ENCODE measurements around the gene SLC31A1. TPM values are rescaled to one million over a fixed set of nuclear protein-coding genes. Genes with fewer than 3 reads are reported as not detected.

Gene SLC31A1
- total and polyA plus RNA-seq, 3 donors from 2014 or later = 12.3 to 21.9 (median 15.3) TPM

GRCh38 chr9:113266174-113266573 is 44.8 kb downstream of the SLC31A1 start:
- no peak overlapping the region for H3K4me3 ChIP-seq
- DNase-seq = no peak
- H3K27ac ChIP-seq = no peak overlapping the region
- no peaks in the 10 kb centered on the region for H3K4me1 ChIP-seq
- H3K9me3 ChIP-seq = no peaks in the 10 kb centered on the region
- no peaks in the 10 kb centered on the region for H3K27me3 ChIP-seq
- TF ChIP-seq CTCF (IDR thresholded peaks at IDR 0.05) (no peak), POLR2A (IDR thresholded peaks at IDR 0.05) (no peak)
- no peaks in the 10 kb centered on the region for H3K36me3 ChIP-seq (ENCODE audit: low read depth, missing control alignments)
- intact Hi-C loops (cut with DNase I; ENCODE audit: low total_unique reads) = loop anchor here (5.0 kb wide), 1 partner anchor 44 kb away; the partner anchor contains the start of genes FKBP15 and SLC31A1
- 84 to 91% methylated on average over 3 of the region's 3 CpGs for WGBS, 2 donors

- intact Hi-C loops (cut with DNase I; ENCODE audit: low total_unique reads) = loop anchor here (5.0 kb wide), 1 partner anchor 46 kb away; the partner anchor contains the start of genes FKBP15 and SLC31A1
- no peaks in the 10 kb centered on the region for H3K27me3 ChIP-seq
- no peak overlapping the region for H3K4me3 ChIP-seq
- H3K9me3 ChIP-seq = no peaks in the 10 kb centered on the region
- H3K36me3 ChIP-seq (ENCODE audit: low read depth, missing control alignments) = peaks cover 4% of the 10 kb centered on the region
- no peak for DNase-seq
- no peak for TF ChIP-seq CTCF (IDR thresholded peaks at IDR 0.05)
- no peak for TF ChIP-seq POLR2A (IDR thresholded peaks at IDR 0.05)
- WGBS, 2 donors = 88 to 91% methylated on average over 4 of the region's 4 CpGs
- H3K4me1 ChIP-seq = no peaks in the 10 kb centered on the region
- H3K27ac ChIP-seq = no peak overlapping the region
These were observed 46.7 kb downstream of the SLC31A1 start for GRCh38 chr9:113267911-113268566.

- no peak for DNase-seq
- WGBS, 2 donors = 83 to 88% methylated on average over 2 of the region's 2 CpGs
- H3K4me1 ChIP-seq = peaks cover 4% of the 10 kb centered on the region
- H3K27me3 ChIP-seq = no peaks in the 10 kb centered on the region
- intact Hi-C loops (cut with DNase I; ENCODE audit: low total_unique reads) = loop anchor here (5.0 kb wide), 1 partner anchor 47 kb away; the partner anchor contains the start of genes FKBP15 and SLC31A1
- H3K4me3 ChIP-seq = no peak overlapping the region
- no peak overlapping the region for H3K27ac ChIP-seq
- TF ChIP-seq POLR2A (IDR thresholded peaks at IDR 0.05) (no peak), CTCF (IDR thresholded peaks at IDR 0.05) (no peak)
- H3K36me3 ChIP-seq (ENCODE audit: low read depth, missing control alignments) = peaks cover 4% of the 10 kb centered on the region
- no peaks in the 10 kb centered on the region for H3K9me3 ChIP-seq
These were observed 48.0 kb downstream of the SLC31A1 start for GRCh38 chr9:113269355-113269754.

- H3K9me3 ChIP-seq = no peaks in the 10 kb centered on the region
- H3K27ac ChIP-seq = no peak overlapping the region
- H3K4me1 ChIP-seq = peaks cover 5% of the 10 kb centered on the region
- H3K36me3 ChIP-seq (ENCODE audit: low read depth, missing control alignments) = peaks cover 4% of the 10 kb centered on the region
- no peak overlapping the region for H3K4me3 ChIP-seq
- TF ChIP-seq POLR2A (IDR thresholded peaks at IDR 0.05) = no peak
- TF ChIP-seq CTCF (IDR thresholded peaks at IDR 0.05) = no peak
- intact Hi-C loops (cut with DNase I; ENCODE audit: low total_unique reads) = loop anchor here (5.0 kb wide), 1 partner anchor 48 kb away; the partner anchor contains the start of genes FKBP15 and SLC31A1
- no peaks in the 10 kb centered on the region for H3K27me3 ChIP-seq
- DNase-seq = no peak
- 75 to 79% methylated on average over 2 of the region's 2 CpGs for WGBS, 2 donors
These were observed 48.5 kb downstream of the SLC31A1 start for GRCh38 chr9:113269871-113270270.

All from testis (tissue), 3 donors.